ENCODE measurements around the gene RPS6KA1.

RPS6KA1 gene

GRCh38 chr1:26574018-26574417, 44.5 kb downstream of the RPS6KA1 start:
- no peaks in the 10 kb centered on the region for H3K27me3 ChIP-seq (ENCODE audit: insufficient read depth, low read length)
- H3K9me2 ChIP-seq (ENCODE audit: low read depth, low read length): no peaks in the 10 kb centered on the region
- no peak overlapping the region for H3K4me2 ChIP-seq (ENCODE audit: low read length)
- H3K9ac ChIP-seq (ENCODE audit: low read length): no peak overlapping the region
- H4K20me1 ChIP-seq (ENCODE audit: insufficient read depth, low read length): no peaks in the 10 kb centered on the region
- no peak overlapping the region for H3K27ac ChIP-seq (ENCODE audit: low read depth, low read length, poor library complexity, severe bottlenecking)
- no peaks in the 10 kb centered on the region for H3F3A ChIP-seq (ENCODE audit: insufficient read depth, low read length)
- H3K4me1 ChIP-seq (ENCODE audit: insufficient read depth, low read length, severe bottlenecking): no peaks in the 10 kb centered on the region
- no peak overlapping the region for H2AFZ ChIP-seq (ENCODE audit: low read length)
- peaks cover 59% of the 10 kb centered on the region for H3K36me3 ChIP-seq (ENCODE audit: insufficient read depth, low read length)
- H3K4me3 ChIP-seq (ENCODE audit: low read depth, low read length, poor library complexity, severe bottlenecking): no peak overlapping the region
- no peaks in the 10 kb centered on the region for H3K79me2 ChIP-seq (ENCODE audit: insufficient read depth, low read length)
- no peaks in the 10 kb centered on the region for H3K9me3 ChIP-seq (ENCODE audit: low read length)
- TF ChIP-seq CTCF (IDR thresholded peaks at IDR 0.05; ENCODE audit: low read length) (no peak), EZH2 (IDR thresholded peaks at IDR 0.05; ENCODE audit: borderline replicate concordance, low read length) (no peak)

GRCh38 chr1:26574719-26575251, 45.2 kb downstream of the RPS6KA1 start:
- H3K9me3 ChIP-seq (ENCODE audit: low read length): no peaks in the 10 kb centered on the region
- H3K9me2 ChIP-seq (ENCODE audit: low read depth, low read length): no peaks in the 10 kb centered on the region
- H3K4me1 ChIP-seq (ENCODE audit: insufficient read depth, low read length, severe bottlenecking): no peaks in the 10 kb centered on the region
- H3K4me3 ChIP-seq (ENCODE audit: low read depth, low read length, poor library complexity, severe bottlenecking): no peak overlapping the region
- no peak overlapping the region for H2AFZ ChIP-seq (ENCODE audit: low read length)
- H3K27ac ChIP-seq (ENCODE audit: low read depth, low read length, poor library complexity, severe bottlenecking): no peak overlapping the region
- H3K9ac ChIP-seq (ENCODE audit: low read length): no peak overlapping the region
- peaks cover 52% of the 10 kb centered on the region for H3K36me3 ChIP-seq (ENCODE audit: insufficient read depth, low read length)
- TF ChIP-seq EZH2 (IDR thresholded peaks at IDR 0.05; ENCODE audit: borderline replicate concordance, low read length) (no peak), CTCF (IDR thresholded peaks at IDR 0.05; ENCODE audit: low read length) (no peak)
- H3F3A ChIP-seq (ENCODE audit: insufficient read depth, low read length): no peaks in the 10 kb centered on the region
- H4K20me1 ChIP-seq (ENCODE audit: insufficient read depth, low read length): no peaks in the 10 kb centered on the region
- H3K27me3 ChIP-seq (ENCODE audit: insufficient read depth, low read length): no peaks in the 10 kb centered on the region
- no peaks in the 10 kb centered on the region for H3K79me2 ChIP-seq (ENCODE audit: insufficient read depth, low read length)
- H3K4me2 ChIP-seq (ENCODE audit: low read length): no peak overlapping the region

GRCh38 chr1:26575348-26575747, 45.8 kb downstream of the RPS6KA1 start:
- no peak overlapping the region for H3K9ac ChIP-seq (ENCODE audit: low read length)
- H3K27me3 ChIP-seq (ENCODE audit: insufficient read depth, low read length): no peaks in the 10 kb centered on the region
- no peak overlapping the region for H3K27ac ChIP-seq (ENCODE audit: low read depth, low read length, poor library complexity, severe bottlenecking)
- H3K36me3 ChIP-seq (ENCODE audit: insufficient read depth, low read length): peaks cover 46% of the 10 kb centered on the region
- H3K9me2 ChIP-seq (ENCODE audit: low read depth, low read length): no peaks in the 10 kb centered on the region
- TF ChIP-seq CTCF (IDR thresholded peaks at IDR 0.05; ENCODE audit: low read length): no peak
- TF ChIP-seq EZH2 (IDR thresholded peaks at IDR 0.05; ENCODE audit: borderline replicate concordance, low read length): no peak
- H3K4me2 ChIP-seq (ENCODE audit: low read length): no peak overlapping the region
- H3K4me3 ChIP-seq (ENCODE audit: low read depth, low read length, poor library complexity, severe bottlenecking): no peak overlapping the region
- H3K79me2 ChIP-seq (ENCODE audit: insufficient read depth, low read length): no peaks in the 10 kb centered on the region
- no peaks in the 10 kb centered on the region for H3F3A ChIP-seq (ENCODE audit: insufficient read depth, low read length)
- no peaks in the 10 kb centered on the region for H4K20me1 ChIP-seq (ENCODE audit: insufficient read depth, low read length)
- no peak overlapping the region for H2AFZ ChIP-seq (ENCODE audit: low read length)
- H3K4me1 ChIP-seq (ENCODE audit: insufficient read depth, low read length, severe bottlenecking): no peaks in the 10 kb centered on the region
- H3K9me3 ChIP-seq (ENCODE audit: low read length): no peaks in the 10 kb centered on the region

Measured in OCI-LY1 (cell line).